Breast epithelium (tissue), 3 donors: ENCODE measurements around the gene MBOAT1.

Experiments used
- CTCF ChIP-seq, 3 donors: fragments of 450-650 bp; IDR thresholded peaks; one replicate each; pipeline ENCODE4 v1.5.1; 2016 to 2017; ENCODE audit warnings: antibody characterized with exemption in 3 of 3, mild to moderate bottlenecking in 3 of 3, moderate library complexity in 3 of 3
- POLR2A ChIP-seq: fragments of 450-650 bp; IDR thresholded peaks from one replicate; pipeline ENCODE4 v1.6.1; 2016; ENCODE audit warnings: antibody characterized with exemption, mild to moderate bottlenecking, moderate library complexity

GRCh38 chr6:20175810-20176410 is 36.4 kb downstream of the MBOAT1 start:
- no peak for TF ChIP-seq CTCF (IDR thresholded peaks at IDR 0.05)
- no peak for TF ChIP-seq POLR2A
